ENCODE results near the gene TAF7L.

DNA sequence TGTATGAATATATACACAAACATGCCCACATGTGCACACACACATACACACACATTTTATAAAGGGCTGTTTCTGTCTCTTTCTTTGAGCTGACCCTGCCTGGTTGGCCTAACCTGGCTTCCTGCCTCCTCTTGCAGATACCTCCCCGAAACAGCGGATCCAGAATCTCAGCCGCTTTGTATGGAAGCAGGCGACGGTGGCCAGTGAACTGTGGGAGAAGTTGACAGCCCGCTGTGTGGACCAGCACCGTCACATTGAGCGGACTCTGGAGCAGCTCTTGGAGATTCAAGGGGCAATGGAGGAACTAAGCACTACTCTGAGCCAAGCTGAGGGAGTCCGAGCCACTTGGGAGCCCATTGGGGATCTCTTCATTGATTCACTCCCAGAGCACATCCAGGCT is 49.6 kb downstream of the TAF7L start:
- TF ChIP-seq ZEB2 (tag by site-specific recombination; IDR thresholded peaks at IDR 0.05) = no peak
- TF ChIP-seq YY1 (tag by site-specific recombination; IDR thresholded peaks at IDR 0.05) = no peak
- TF ChIP-seq ZNF677 (tag by site-specific recombination; IDR thresholded peaks at IDR 0.05) = no peak
- TF ChIP-seq ZFP69B (tag by site-specific recombination; IDR thresholded peaks at IDR 0.05) = no peak
- no peak for TF ChIP-seq ZNF211 (tag by site-specific recombination; IDR thresholded peaks at IDR 0.05; ENCODE audit: low read depth)
- TF ChIP-seq, protein P1, sequence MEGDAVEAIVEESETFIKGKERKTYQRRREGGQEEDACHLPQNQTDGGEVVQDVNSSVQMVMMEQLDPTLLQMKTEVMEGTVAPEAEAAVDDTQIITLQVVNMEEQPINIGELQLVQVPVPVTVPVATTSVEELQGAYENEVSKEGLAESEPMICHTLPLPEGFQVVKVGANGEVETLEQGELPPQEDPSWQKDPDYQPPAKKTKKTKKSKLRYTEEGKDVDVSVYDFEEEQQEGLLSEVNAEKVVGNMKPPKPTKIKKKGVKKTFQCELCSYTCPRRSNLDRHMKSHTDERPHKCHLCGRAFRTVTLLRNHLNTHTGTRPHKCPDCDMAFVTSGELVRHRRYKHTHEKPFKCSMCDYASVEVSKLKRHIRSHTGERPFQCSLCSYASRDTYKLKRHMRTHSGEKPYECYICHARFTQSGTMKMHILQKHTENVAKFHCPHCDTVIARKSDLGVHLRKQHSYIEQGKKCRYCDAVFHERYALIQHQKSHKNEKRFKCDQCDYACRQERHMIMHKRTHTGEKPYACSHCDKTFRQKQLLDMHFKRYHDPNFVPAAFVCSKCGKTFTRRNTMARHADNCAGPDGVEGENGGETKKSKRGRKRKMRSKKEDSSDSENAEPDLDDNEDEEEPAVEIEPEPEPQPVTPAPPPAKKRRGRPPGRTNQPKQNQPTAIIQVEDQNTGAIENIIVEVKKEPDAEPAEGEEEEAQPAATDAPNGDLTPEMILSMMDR (tag by site-specific recombination; IDR thresholded peaks at IDR 0.05) = no peak
- no peak for TF ChIP-seq ZNF274 (IDR thresholded peaks at IDR 0.05; ENCODE audit: low read length)
- no peak for TF ChIP-seq ZNF274 (tag by site-specific recombination; IDR thresholded peaks at IDR 0.05; ENCODE audit: borderline replicate concordance)
- TF ChIP-seq, protein P2, sequence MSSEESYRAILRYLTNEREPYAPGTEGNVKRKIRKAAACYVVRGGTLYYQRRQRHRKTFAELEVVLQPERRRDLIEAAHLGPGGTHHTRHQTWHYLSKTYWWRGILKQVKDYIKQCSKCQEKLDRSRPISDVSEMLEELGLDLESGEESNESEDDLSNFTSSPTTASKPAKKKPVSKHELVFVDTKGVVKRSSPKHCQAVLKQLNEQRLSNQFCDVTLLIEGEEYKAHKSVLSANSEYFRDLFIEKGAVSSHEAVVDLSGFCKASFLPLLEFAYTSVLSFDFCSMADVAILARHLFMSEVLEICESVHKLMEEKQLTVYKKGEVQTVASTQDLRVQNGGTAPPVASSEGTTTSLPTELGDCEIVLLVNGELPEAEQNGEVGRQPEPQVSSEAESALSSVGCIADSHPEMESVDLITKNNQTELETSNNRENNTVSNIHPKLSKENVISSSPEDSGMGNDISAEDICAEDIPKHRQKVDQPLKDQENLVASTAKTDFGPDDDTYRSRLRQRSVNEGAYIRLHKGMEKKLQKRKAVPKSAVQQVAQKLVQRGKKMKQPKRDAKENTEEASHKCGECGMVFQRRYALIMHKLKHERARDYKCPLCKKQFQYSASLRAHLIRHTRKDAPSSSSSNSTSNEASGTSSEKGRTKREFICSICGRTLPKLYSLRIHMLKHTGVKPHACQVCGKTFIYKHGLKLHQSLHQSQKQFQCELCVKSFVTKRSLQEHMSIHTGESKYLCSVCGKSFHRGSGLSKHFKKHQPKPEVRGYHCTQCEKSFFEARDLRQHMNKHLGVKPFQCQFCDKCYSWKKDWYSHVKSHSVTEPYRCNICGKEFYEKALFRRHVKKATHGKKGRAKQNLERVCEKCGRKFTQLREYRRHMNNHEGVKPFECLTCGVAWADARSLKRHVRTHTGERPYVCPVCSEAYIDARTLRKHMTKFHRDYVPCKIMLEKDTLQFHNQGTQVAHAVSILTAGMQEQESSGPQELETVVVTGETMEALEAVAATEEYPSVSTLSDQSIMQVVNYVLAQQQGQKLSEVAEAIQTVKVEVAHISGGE (tag by site-specific recombination; conservative IDR thresholded peaks at IDR 0.05; ENCODE audit: low read depth) = no peak
- TF ChIP-seq, protein P3, sequence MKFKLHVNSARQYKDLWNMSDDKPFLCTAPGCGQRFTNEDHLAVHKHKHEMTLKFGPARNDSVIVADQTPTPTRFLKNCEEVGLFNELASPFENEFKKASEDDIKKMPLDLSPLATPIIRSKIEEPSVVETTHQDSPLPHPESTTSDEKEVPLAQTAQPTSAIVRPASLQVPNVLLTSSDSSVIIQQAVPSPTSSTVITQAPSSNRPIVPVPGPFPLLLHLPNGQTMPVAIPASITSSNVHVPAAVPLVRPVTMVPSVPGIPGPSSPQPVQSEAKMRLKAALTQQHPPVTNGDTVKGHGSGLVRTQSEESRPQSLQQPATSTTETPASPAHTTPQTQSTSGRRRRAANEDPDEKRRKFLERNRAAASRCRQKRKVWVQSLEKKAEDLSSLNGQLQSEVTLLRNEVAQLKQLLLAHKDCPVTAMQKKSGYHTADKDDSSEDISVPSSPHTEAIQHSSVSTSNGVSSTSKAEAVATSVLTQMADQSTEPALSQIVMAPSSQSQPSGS (tag by site-specific recombination; IDR thresholded peaks at IDR 0.05; ENCODE audit: low read depth) = no peak
- no peak for TF ChIP-seq ZNF561 (tag by site-specific recombination; IDR thresholded peaks at IDR 0.05; ENCODE audit: borderline replicate concordance)

Data from HEK293 (cell line).